Omental fat pad (tissue), 4 donors: ENCODE measurements around the gene PDZD2. TPM values are rescaled to one million over a fixed set of nuclear protein-coding genes. Genes with fewer than 3 reads are reported as not detected.

Experiments
- ATAC-seq: fragments of 150-250 bp; one replicate; pipeline ENCODE4 v1.9.1; 2016; ENCODE audit warnings: mild to moderate bottlenecking, moderate library complexity; ENCODE audit not compliant: low FRiP score
- DNase-seq: peaks from one replicate; pipeline ENCODE4 v3.0.0-alpha.2; 2019; ENCODE audit warnings: low spot score
- total RNA-seq, 4 donors: library from RNA; depleted of rRNA; stranded (reverse); fragments of >200 nt; gene quantifications; one replicate each; pipeline ENCODE4 v1.1.0, GENCODE V29; 2016
- TF ChIP-seq, protein P1 (sequence below), 3 donors: fragments of 450-650 bp; IDR thresholded peaks; one replicate each; pipeline ENCODE4 v1.5.1; 2016 to 2017; ENCODE audit warnings: antibody characterized with exemption in 3 of 3, mild to moderate bottlenecking in 3 of 3, moderate library complexity in 2 of 3

The PDZD2 gene
- total RNA-seq, 4 donors from 2014 or later, result 43.5 to 113 (median 55.7) TPM

DNA sequence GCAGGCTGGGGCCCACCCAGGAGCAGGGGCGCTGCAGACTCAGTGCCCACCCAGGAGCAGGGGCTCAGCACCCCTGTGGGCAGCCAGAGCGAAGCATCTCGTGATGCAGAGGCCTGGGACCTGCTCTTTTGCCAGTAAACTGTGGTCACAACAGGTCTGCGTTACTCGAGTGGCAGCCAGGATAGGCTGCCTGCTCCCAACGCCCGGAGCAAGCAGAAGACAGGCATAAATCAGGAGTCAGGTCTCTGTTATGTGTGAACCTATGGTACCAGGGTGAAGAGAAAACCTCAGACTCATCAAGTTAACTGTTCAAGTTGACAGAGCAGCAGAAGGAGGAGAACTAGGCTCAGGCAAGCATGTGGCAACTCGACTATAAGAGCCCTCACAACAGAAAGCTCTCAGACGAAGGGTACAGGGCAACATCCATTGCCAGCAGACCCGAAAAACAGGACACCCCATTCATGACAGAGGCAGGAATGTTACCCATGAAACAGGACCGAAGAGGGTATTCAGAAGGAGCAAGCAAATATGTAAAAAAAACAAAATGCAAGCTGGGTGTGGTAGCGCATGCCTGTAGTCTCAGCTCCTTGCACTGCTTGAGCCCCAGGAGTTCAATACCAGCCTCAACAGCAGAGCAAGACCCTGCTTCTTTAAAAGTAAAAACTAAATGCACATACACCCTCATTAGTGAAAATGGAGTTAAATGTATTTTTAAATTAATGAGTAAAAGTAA, 463.5 kb downstream of the PDZD2 start:
- TF ChIP-seq, protein P1, sequence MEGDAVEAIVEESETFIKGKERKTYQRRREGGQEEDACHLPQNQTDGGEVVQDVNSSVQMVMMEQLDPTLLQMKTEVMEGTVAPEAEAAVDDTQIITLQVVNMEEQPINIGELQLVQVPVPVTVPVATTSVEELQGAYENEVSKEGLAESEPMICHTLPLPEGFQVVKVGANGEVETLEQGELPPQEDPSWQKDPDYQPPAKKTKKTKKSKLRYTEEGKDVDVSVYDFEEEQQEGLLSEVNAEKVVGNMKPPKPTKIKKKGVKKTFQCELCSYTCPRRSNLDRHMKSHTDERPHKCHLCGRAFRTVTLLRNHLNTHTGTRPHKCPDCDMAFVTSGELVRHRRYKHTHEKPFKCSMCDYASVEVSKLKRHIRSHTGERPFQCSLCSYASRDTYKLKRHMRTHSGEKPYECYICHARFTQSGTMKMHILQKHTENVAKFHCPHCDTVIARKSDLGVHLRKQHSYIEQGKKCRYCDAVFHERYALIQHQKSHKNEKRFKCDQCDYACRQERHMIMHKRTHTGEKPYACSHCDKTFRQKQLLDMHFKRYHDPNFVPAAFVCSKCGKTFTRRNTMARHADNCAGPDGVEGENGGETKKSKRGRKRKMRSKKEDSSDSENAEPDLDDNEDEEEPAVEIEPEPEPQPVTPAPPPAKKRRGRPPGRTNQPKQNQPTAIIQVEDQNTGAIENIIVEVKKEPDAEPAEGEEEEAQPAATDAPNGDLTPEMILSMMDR (IDR thresholded peaks at IDR 0.05), result no peak
- no peak for DNase-seq
- ATAC-seq, result no peak

DNA sequence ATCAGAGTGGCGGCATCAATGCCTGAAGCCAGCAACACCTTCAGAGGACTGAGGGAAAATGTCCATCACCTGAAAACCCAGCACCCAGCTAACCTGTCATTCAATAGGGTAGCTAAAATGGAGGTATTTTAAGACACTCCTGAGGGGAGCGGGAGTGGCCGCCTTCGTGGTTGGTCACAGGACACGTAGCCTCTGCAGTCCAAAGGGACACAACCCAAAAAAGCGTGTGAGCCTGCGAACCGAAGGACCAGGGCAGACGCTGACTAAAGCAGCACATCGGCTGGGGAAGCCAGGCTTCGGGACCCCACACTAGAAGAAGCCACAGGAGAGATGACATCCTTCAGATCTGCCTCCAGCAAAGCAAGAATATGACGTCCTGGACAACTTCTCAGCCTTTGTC, 464.6 kb downstream of the PDZD2 start:
- DNase-seq (no peak), ATAC-seq (no peak)
- TF ChIP-seq, protein P1 (IDR thresholded peaks at IDR 0.05), result no peak

DNA sequence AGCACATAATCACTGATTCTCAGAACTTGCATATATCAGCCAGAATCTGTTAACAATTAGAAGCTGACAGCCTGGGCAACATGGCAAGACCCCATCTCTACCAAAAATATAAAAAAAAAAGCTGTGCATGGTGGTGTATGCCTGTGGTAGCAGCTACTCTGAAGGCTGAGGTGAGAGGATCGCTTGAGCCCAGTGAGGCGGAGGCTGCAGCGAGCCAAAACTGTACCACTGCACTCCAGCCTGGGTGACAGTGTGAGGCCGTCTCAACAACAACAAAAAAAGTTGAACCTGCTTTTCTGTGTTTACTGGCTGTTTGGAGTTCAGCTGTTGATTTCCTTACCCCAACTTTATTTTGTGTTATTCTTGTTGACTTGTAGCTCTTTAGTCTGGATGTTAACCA, 468.4 kb downstream of the PDZD2 start:
- TF ChIP-seq, protein P1 (IDR thresholded peaks at IDR 0.05), result no peak
- DNase-seq (no peak), ATAC-seq (no peak)

DNA sequence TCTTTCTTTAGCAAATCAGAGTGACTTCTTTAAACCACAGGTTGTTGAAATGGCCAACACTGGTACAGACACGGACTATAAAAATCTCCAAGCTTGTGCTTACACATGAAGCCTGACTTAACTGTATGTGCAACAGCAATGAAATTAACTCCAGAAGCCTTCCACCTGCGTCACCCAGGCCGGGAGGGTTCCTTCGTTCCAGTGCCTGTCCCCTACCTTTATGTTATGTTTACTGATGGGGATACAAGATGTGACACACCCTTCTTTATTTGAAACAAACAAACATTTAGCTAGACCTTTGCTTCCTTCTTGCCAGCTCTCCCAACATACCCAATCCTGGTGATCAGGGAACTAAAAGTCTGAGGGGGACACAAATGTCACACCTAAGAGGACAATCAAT, 469.2 kb downstream of the PDZD2 start:
- no peak for ATAC-seq
- TF ChIP-seq, protein P1 (IDR thresholded peaks at IDR 0.05), result no peak
- no peak for DNase-seq

DNA sequence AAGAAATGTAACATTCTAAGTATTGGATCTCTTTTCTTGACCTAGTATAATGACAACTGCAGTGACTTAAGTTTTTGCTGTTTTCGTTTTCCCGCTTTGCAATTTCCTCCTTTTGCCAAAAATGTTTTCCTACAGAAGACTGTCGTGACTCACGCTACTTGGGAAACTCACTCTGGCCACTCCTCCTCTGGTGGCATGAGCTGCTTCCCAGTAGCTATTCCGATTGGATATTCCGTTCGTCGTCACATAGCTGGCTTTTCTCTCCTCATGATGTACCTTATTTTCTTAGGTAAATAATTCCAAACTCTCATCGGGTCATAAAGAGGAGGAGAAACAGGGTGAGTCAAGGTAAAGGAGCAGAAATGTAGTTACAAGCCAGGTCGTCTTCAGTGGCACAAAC, 470.3 kb downstream of the PDZD2 start:
- DNase-seq (no peak), ATAC-seq (no peak)
- TF ChIP-seq, protein P1 (IDR thresholded peaks at IDR 0.05), result no peak

DNA sequence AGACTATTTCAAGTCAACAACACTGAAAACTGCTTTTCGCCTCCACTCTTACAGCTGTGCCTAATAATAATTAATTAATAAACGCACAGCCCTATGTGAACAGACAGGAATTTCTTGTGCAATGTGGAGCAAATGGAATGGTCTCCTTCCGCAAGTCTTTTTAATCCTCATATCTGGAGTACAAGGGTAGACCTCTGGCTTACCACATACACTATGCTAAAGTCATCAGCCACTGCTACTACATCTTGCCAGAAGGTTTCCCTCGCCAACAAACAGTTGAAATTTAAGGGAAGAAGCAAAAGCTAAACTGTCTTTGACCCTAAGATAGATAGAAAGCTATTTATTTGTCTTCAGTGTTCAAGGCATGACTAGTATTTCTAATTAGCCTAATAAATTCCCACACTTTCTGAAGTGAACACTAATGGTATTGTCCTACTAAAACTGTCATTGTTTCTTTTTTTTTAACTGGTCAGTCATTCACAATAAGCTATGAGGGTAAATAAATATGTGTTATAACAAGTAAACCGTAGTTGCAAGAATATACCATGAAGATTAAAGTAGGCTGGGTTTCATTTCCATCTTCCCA, 471.3 kb downstream of the PDZD2 start:
- no peak for ATAC-seq
- DNase-seq, result no peak
- TF ChIP-seq, protein P1 (IDR thresholded peaks at IDR 0.05), result no peak

DNA sequence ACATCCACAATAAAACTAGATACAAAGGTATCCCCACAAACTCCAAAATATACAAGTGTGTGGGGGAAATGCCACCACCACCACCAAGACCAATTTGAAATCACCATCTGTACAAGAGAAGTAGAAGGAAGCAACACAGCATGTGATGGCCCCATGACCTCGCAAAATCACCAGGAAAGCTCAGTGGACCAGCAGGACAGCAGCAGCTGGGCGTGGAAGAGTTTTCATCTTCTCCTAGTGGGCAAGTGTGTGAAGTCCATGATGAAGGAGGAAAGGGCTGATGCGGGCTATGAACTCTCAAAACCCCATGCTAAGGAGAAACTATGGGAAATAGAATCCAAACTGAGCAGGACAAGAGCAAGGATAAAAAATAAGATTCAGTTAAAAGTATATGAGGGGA, 477.1 kb downstream of the PDZD2 start:
- no peak for DNase-seq
- ATAC-seq, result no peak
- TF ChIP-seq, protein P1 (IDR thresholded peaks at IDR 0.05), result no peak
